ENCODE measurements around the gene LDLRAD2. TPM values are rescaled to one million over a fixed set of nuclear protein-coding genes. Genes with fewer than 3 reads are reported as not detected.
A peak's percentile ranks its signal among the peaks of the same experiment; 100 is the strongest.

The LDLRAD2 gene
- total and polyA plus RNA-seq, 7 donors, result 0.04 to 1.7 (median 0.77) TPM; not detected in 3

DNA sequence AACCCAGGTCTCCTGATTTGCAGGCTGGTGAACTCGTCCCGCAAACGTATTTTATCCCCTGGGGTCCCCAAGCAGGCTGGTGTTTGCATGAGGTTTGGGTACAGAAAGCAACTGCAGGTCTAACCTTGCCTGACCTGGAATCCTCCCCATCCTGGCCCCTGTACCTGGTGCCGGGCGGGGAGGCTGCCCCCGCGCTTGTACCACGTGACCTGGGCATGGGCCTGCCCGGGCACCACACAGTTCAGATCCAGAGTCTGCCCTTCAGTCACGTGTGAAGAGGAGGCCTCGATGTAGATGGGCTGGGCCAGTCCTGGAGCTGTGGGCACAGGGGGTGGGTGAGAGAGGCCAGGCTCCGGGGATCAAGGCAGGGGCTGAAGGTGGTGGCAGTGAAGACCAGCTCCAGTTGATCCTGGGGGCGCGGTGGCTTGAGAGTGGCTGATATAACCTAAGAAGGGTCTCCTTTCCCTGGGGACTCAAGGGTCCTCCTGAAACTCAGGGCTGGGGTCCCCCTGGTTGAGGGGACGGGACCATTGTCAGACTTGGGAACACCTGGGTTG, 30.6 kb downstream of the LDLRAD2 start:
- Histone ChIP-seq H3K9me3 (no peaks in the 10 kb centered on the region), H3K27ac (no peak overlapping the region), H3K4me1 (peaks cover 9% of the 10 kb centered on the region), H3K27me3 (ENCODE audit: insufficient read depth in 3 of 3, low read length in 2 of 3) (no peaks in the 10 kb centered on the region), H3K4me3 (no peak overlapping the region), H3K36me3 (ENCODE audit: insufficient read depth in 1 of 2, low read depth in 1 of 2) (peaks cover 8 to 100% of the 10 kb centered on the region in 2 donors)
- 82 to 96% (median 92%) methylated on average over 13 to 15 of the region's 15 CpGs for WGBS, 3 donors
- TF ChIP-seq, protein P1, sequence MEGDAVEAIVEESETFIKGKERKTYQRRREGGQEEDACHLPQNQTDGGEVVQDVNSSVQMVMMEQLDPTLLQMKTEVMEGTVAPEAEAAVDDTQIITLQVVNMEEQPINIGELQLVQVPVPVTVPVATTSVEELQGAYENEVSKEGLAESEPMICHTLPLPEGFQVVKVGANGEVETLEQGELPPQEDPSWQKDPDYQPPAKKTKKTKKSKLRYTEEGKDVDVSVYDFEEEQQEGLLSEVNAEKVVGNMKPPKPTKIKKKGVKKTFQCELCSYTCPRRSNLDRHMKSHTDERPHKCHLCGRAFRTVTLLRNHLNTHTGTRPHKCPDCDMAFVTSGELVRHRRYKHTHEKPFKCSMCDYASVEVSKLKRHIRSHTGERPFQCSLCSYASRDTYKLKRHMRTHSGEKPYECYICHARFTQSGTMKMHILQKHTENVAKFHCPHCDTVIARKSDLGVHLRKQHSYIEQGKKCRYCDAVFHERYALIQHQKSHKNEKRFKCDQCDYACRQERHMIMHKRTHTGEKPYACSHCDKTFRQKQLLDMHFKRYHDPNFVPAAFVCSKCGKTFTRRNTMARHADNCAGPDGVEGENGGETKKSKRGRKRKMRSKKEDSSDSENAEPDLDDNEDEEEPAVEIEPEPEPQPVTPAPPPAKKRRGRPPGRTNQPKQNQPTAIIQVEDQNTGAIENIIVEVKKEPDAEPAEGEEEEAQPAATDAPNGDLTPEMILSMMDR (IDR thresholded peaks at IDR 0.05), result no peak
- DNase-seq (peak in 1 of 2 donors; percentile 44), ATAC-seq (no peak)
- intact Hi-C loops (cut with DNase I), result no loop called here

GRCh38 chr1:21843208-21843607, 31.1 kb downstream of the LDLRAD2 start:
- Histone ChIP-seq H3K27me3 (ENCODE audit: insufficient read depth in 3 of 3, low read length in 2 of 3) (no peaks in the 10 kb centered on the region), H3K4me3 (no peak overlapping the region), H3K36me3 (ENCODE audit: insufficient read depth in 1 of 2, low read depth in 1 of 2) (peaks cover 8 to 100% of the 10 kb centered on the region in 2 donors), H3K27ac (no peak overlapping the region), H3K9me3 (no peaks in the 10 kb centered on the region), H3K4me1 (peaks cover 9% of the 10 kb centered on the region)
- intact Hi-C loops (cut with DNase I), result no loop called here
- ATAC-seq, result no peak
- WGBS, 3 donors, result 92 to 96% (median 94%) methylated on average over 13 of the region's 13 CpGs
- TF ChIP-seq, protein P1 (IDR thresholded peaks at IDR 0.05), result no peak
- DNase-seq, result peak in 1 of 2 donors; percentile 48

GRCh38 chr1:21843996-21844395, 31.9 kb downstream of the LDLRAD2 start:
- Histone ChIP-seq H3K4me1 (peaks cover 9% of the 10 kb centered on the region), H3K27me3 (ENCODE audit: insufficient read depth in 3 of 3, low read length in 2 of 3) (no peaks in the 10 kb centered on the region), H3K27ac (no peak overlapping the region), H3K9me3 (no peaks in the 10 kb centered on the region), H3K4me3 (no peak overlapping the region), H3K36me3 (ENCODE audit: insufficient read depth in 1 of 2, low read depth in 1 of 2) (peaks cover 3 to 100% of the 10 kb centered on the region in 2 donors)
- ATAC-seq, result no peak
- WGBS, 3 donors, result 91 to 93% (median 92%) methylated on average over 11 of the region's 11 CpGs
- TF ChIP-seq, protein P1 (IDR thresholded peaks at IDR 0.05), result no peak
- intact Hi-C loops (cut with DNase I), result no loop called here
- no peak for DNase-seq

DNA sequence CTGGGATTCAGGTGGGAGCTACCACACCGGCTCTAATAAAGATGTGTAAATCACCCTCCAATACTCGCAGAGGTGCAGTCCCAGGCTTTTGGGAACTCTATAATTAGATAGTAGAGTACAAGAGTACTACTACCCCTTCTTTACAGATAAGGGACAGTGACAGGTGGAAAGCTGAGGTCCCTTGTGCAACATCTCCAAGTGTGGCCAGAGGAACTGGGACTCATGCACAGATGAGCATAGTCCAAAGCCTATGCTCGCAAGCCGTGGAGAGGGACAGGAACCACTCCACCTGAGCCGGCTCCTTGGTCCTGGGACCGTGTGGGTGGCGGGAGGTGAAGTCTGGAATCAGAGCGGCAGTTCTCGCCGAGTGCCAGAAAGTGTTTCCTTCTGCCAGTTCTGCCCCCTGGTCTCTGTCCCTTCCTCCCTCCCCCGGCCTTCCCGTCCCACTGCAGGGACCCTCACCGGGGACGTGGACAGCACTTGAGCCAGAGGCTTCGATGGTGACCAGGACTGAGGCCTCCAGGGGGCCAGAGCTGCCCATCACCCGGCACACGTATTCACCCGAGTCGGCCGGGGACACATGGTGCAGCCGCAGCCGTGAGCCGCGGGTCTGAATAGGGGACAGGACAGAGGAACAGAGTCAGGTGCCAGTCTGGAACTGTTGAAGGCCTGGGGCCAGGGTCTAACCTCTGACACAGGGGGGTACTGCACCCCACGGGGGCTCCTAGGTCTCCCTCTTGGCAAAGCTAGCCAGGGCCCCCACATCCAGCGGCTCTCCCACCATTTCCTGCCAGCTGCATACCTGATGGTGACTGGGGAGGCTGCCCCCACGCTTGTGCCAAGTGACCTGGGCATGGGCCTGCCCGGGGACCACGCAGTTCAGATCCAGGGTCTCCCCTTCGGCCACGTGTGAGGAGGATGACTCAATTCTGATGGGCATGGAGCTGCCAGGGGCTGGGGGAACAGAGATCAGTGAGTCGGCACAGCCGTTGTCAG, 33.9 kb downstream of the LDLRAD2 start:
- H3K36me3 ChIP-seq (ENCODE audit: insufficient read depth in 1 of 2, low read depth in 1 of 2), result peaks cover 3 to 100% of the 10 kb centered on the region in 2 donors
- 77 to 89% (median 83%) methylated on average over 33 of the region's 33 CpGs for WGBS, 3 donors
- peaks cover 9% of the 10 kb centered on the region for H3K4me1 ChIP-seq
- peak overlapping the region; percentile 50 for H3K27ac ChIP-seq
- no peaks in the 10 kb centered on the region for H3K9me3 ChIP-seq
- intact Hi-C loops (cut with DNase I), result no loop called here
- DNase-seq (peak in 1 of 2 donors; percentile 59), ATAC-seq (peak; percentile 66 to 92 (median 88))
- TF ChIP-seq, protein P1 (IDR thresholded peaks at IDR 0.05), result no peak
- no peaks in the 10 kb centered on the region for H3K27me3 ChIP-seq (ENCODE audit: insufficient read depth in 3 of 3, low read length in 2 of 3)
- H3K4me3 ChIP-seq, result no peak overlapping the region

All from psoas muscle (tissue), 8 donors.